Keratinocyte (primary cell): Measurements from ENCODE around the gene ACOXL.

Source experiments
- EZH2 ChIP-seq: IDR thresholded peaks from one replicate; pipeline ENCODE4 v1.6.1; 2012; ENCODE audit warnings: inconsistent platforms, mild to moderate bottlenecking, low read length, moderate library complexity
- TF ChIP-seq, protein P1 (sequence below), 3 experiments: IDR thresholded peaks in 1 of 3; conservative IDR thresholded peaks in 1 of 3; optimal IDR thresholded peaks in 1 of 3; 2 replicates in 2 of 3; 3 replicates in 1 of 3; pipeline versions ENCODE3 to v1.5.1; 2011; ENCODE audit warnings: low read length in 3 of 3, mild to moderate bottlenecking in 3 of 3, moderate library complexity in 2 of 3, control low read depth in 1 of 3, inconsistent platforms in 1 of 3; ENCODE audit not compliant: insufficient read depth in 2 of 3; ENCODE audit errors: extremely low read depth in 1 of 3

DNA sequence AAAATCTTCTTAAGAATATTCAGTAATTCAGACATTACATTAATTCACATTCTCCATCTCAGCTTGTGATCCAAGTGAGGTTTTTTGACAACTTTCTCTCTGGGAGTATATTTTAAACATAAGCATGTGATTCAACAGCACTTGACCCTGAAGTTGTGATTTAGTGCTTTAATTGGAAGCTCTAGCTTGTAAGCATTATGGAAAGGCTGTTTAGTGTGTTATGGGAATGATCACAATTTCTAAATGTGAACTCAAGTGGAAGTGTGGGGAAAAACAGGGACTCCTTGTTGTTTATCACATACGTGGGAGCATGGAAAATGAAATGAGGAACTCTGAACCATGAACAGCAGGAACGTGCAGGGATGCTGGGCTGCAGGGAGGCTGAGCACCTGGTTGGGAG is 239.4 kb downstream of the ACOXL start:
- TF ChIP-seq, protein P1, sequence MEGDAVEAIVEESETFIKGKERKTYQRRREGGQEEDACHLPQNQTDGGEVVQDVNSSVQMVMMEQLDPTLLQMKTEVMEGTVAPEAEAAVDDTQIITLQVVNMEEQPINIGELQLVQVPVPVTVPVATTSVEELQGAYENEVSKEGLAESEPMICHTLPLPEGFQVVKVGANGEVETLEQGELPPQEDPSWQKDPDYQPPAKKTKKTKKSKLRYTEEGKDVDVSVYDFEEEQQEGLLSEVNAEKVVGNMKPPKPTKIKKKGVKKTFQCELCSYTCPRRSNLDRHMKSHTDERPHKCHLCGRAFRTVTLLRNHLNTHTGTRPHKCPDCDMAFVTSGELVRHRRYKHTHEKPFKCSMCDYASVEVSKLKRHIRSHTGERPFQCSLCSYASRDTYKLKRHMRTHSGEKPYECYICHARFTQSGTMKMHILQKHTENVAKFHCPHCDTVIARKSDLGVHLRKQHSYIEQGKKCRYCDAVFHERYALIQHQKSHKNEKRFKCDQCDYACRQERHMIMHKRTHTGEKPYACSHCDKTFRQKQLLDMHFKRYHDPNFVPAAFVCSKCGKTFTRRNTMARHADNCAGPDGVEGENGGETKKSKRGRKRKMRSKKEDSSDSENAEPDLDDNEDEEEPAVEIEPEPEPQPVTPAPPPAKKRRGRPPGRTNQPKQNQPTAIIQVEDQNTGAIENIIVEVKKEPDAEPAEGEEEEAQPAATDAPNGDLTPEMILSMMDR (optimal IDR thresholded peaks at IDR 0.05 in 1 of 3, IDR thresholded peaks at IDR 0.05 in 1 of 3, conservative IDR thresholded peaks at IDR 0.05 in 1 of 3; ENCODE audit: extremely low read depth in 1 of 3, insufficient read depth in 2 of 3, low read length in 3 of 3): no peak
- TF ChIP-seq EZH2: no peak
